Endothelial cell of umbilical vein (primary cell): ENCODE measurements around the gene EXD3. TPM values are rescaled to one million over a fixed set of nuclear protein-coding genes. Genes with fewer than 3 reads are reported as not detected.
A peak's percentile ranks its signal among the peaks of the same experiment; 100 is the strongest.
"Not testable (repeated sequence)": the region's sequence is repeated elsewhere in the genome, so short reads cannot be mapped to it uniquely, and the experiment has no call there.

Experiments used
- BruUV-seq: library from RNA; stranded (reverse); fragments of 400-500 nt; replicated peaks from 2 replicates; lab custom pipeline; 2021; lab: Mats Ljungman, UMichigan
- CTCF ChIA-PET: fragments of 300-600, 350-600 bp; sonication (Branson Sonifier 250); formaldehyde crosslinking; loops from one replicate; lab custom pipeline; 2021; ENCODE audit warnings: antibody characterized with exemption, inconsistent platforms; lab: Charles Lee
- POLR2A ChIA-PET: fragments of 300-600, 350-600 bp; sonication (Branson Sonifier 250); formaldehyde crosslinking; loops from one replicate; lab custom pipeline; 2021; ENCODE audit warnings: antibody characterized with exemption, inconsistent platforms; lab: Charles Lee
- DNase-seq: peaks from one replicate; pipeline ENCODE4 v3.0.0-alpha.2; 2011; ENCODE audit warnings: low read depth, low spot score
- FAIRE-seq: peaks from 2 replicates; lab custom pipeline; 2011; peaks lifted over from hg19 to GRCh38; lab: Jason Lieb, UNC
- H2AFZ ChIP-seq: 2 replicates; pipeline ENCODE4 v1.6.0; 2012; ENCODE audit warnings: low read depth, low read length, control low read depth, inconsistent platforms
- H3K27ac ChIP-seq: 2 replicates; pipeline ENCODE4 v1.5.1; 2011; ENCODE audit warnings: low read depth, mild to moderate bottlenecking, control low read depth, low read length, moderate library complexity; ENCODE audit not compliant: insufficient read depth
- H3K27me3 ChIP-seq, 2 experiments: 2 replicates each; pipeline versions ENCODE4 v1.6.0 to v1.6.1; 2011; ENCODE audit warnings: low read length in 2 of 2, mixed read lengths in 1 of 2; ENCODE audit not compliant: control insufficient read depth in 2 of 2, insufficient read depth in 2 of 2
- H3K36me3 ChIP-seq, 2 experiments: 2 replicates in 1 of 2; 3 replicates in 1 of 2; pipeline ENCODE4 v1.5.1; 2011; ENCODE audit warnings: low read length in 2 of 2, mild to moderate bottlenecking in 1 of 2, moderate library complexity in 1 of 2; ENCODE audit not compliant: control insufficient read depth in 2 of 2, insufficient read depth in 2 of 2; ENCODE audit errors: extremely low read depth in 1 of 2
- H3K4me1 ChIP-seq: 3 replicates; pipeline ENCODE4 v1.5.1; 2011; ENCODE audit warnings: mild to moderate bottlenecking, low read length; ENCODE audit not compliant: control insufficient read depth, insufficient read depth; ENCODE audit errors: extremely low read depth
- H3K4me2 ChIP-seq: 2 replicates; pipeline ENCODE4 v1.6.1; 2011; ENCODE audit warnings: low read length, control low read depth, mixed read lengths; ENCODE audit not compliant: insufficient read depth
- H3K4me3 ChIP-seq, 3 experiments: fragments of 200-600 bp in 1 of 3; sonication (generic), shearing (Covaris generic) in 1 of 3; replicated peaks in 1 of 3; 2 replicates each; pipeline ENCODE4 v1.5.1; 2011 to 2016; ENCODE audit warnings: control low read depth in 3 of 3, low read length in 3 of 3, mild to moderate bottlenecking in 2 of 3, inconsistent platforms in 1 of 3, low read depth in 1 of 3, moderate library complexity in 1 of 3; ENCODE audit not compliant: insufficient read depth in 1 of 3
- H3K79me2 ChIP-seq: 2 replicates; pipeline ENCODE4 v1.6.0; 2012; ENCODE audit warnings: low read length, inconsistent platforms; ENCODE audit not compliant: control insufficient read depth, insufficient read depth
- H3K9ac ChIP-seq: replicated peaks from 2 replicates; pipeline ENCODE3; 2011; ENCODE audit warnings: low read length, control low read depth; ENCODE audit not compliant: insufficient read depth; ENCODE audit errors: extremely low read depth
- H3K9me1 ChIP-seq: replicated peaks from 3 replicates; pipeline ENCODE4 v1.6.0; 2011; ENCODE audit warnings: mild to moderate bottlenecking, low read length; ENCODE audit not compliant: control insufficient read depth, insufficient read depth; ENCODE audit errors: extremely low read depth
- H3K9me3 ChIP-seq: replicated peaks from 2 replicates; pipeline ENCODE4 v1.5.1; 2012; ENCODE audit warnings: low read length, inconsistent platforms; ENCODE audit not compliant: control insufficient read depth, insufficient read depth
- H4K20me1 ChIP-seq: replicated peaks from 2 replicates; pipeline ENCODE3; 2011; ENCODE audit warnings: mild to moderate bottlenecking, low read length; ENCODE audit not compliant: control insufficient read depth, insufficient read depth; ENCODE audit errors: extremely low read depth
- EZH2 ChIP-seq: IDR thresholded peaks from 2 replicates; pipeline ENCODE4 v1.6.1; 2012; ENCODE audit warnings: borderline replicate concordance, low read depth, mild to moderate bottlenecking, moderate library complexity, low read length, inconsistent platforms; ENCODE audit not compliant: severe bottlenecking
- FOS ChIP-seq: IDR thresholded peaks from 2 replicates; pipeline ENCODE4 v1.6.1; 2011; ENCODE audit warnings: mild to moderate bottlenecking, low read length, moderate library complexity, borderline replicate concordance; ENCODE audit not compliant: insufficient read depth
- GATA2 ChIP-seq: IDR thresholded peaks from 2 replicates; pipeline ENCODE4 v1.7.0; 2011; ENCODE audit warnings: low read depth, mild to moderate bottlenecking, moderate library complexity, mixed read lengths, low read length; ENCODE audit not compliant: insufficient read length, insufficient read depth
- JUN ChIP-seq: IDR thresholded peaks from 2 replicates; pipeline ENCODE4 v1.6.1; 2011; ENCODE audit warnings: borderline replicate concordance, low read depth; ENCODE audit not compliant: insufficient read length, insufficient read depth
- MYC ChIP-seq: IDR thresholded peaks from one replicate; pipeline ENCODE4 v1.6.1; 2011; ENCODE audit warnings: mild to moderate bottlenecking, low read depth, low read length
- POLR2A ChIP-seq: IDR thresholded peaks from 2 replicates; pipeline ENCODE4 v1.6.1; 2012; ENCODE audit warnings: low read depth, mild to moderate bottlenecking, control low read depth, low read length
- POLR2AphosphoS5 ChIP-seq: IDR thresholded peaks from 2 replicates; pipeline ENCODE4 v1.6.1; 2012; ENCODE audit warnings: low read depth, mild to moderate bottlenecking, control low read depth, low read length, moderate library complexity; ENCODE audit not compliant: insufficient read depth
- dilution Hi-C: fragments of 300-500 bp; cut with MboI; formaldehyde crosslinking; loops from one replicate; pipeline ENCODE4 v1.15.0; 2019; ENCODE audit warnings: low sequenced_read_pairs; ENCODE audit not compliant: extremely low pct_ligation_motif_present
- intact Hi-C: fragments of 100-400 bp; cut with micrococcal nuclease; formaldehyde crosslinking; loops from one replicate; pipeline ENCODE4 v1.10.0; 2022
- polyA plus RNA-seq, 4 experiments: library from polyadenylated mRNA; depleted of rRNA in 3 of 4; stranded (reverse) in 3 of 4; unstranded in 1 of 4; fragments of >200 nt; gene quantifications; 2 replicates each; pipeline versions ENCODE4 v1.2.1 to v1.2.3, GENCODE V29; 2011 to 2012; ENCODE audit warnings: missing spikeins in 1 of 4
- total RNA-seq: library from RNA; stranded (reverse); gene quantifications from 2 replicates; pipeline ENCODE4 v1.2.3, GENCODE V29; 2021
- TF ChIP-seq, protein P1 (sequence below): IDR thresholded peaks from 2 replicates; pipeline ENCODE4 v1.6.1; 2011; ENCODE audit not compliant: insufficient read depth, insufficient read length
- TF ChIP-seq, protein P2 (sequence below), 2 donors: IDR thresholded peaks; 1 replicate in 1 of 2; 2 replicates in 1 of 2; pipeline ENCODE4 v1.5.1; 2011; ENCODE audit warnings: low read length in 2 of 2, mild to moderate bottlenecking in 2 of 2, moderate library complexity in 2 of 2, control low read depth in 1 of 2, inconsistent platforms in 1 of 2, low read depth in 1 of 2; ENCODE audit not compliant: insufficient read depth in 1 of 2; ENCODE audit errors: extremely low read depth in 1 of 2

The EXD3 gene
- total and polyA plus RNA-seq, 2 donors (not counting 3 experiments of a cell fraction or from before 2014, with no cell fraction given): 17.7 to 30.3 TPM

GRCh38 chr9:137410236-137410890 lies 12.6 kb downstream of the EXD3 start:
- H3K27me3 ChIP-seq, H3K36me3 ChIP-seq, dilution Hi-C loops, intact Hi-C loops, H3K9me3 ChIP-seq, H3K4me2 ChIP-seq, FAIRE-seq, POLR2A ChIA-PET, H2AFZ ChIP-seq, BruUV-seq, DNase-seq, H3K9me1 ChIP-seq, H3K9ac ChIP-seq, H4K20me1 ChIP-seq, H3K4me3 ChIP-seq: not testable (repeated sequence)
- CTCF ChIA-PET: interaction anchor here (0.6 to 4.6 kb wide), 5 partner anchors 13 to 174 kb away, joined by 3 to 36 read pairs (median 5); partner anchors contain the start of genes EXD3, NOXA1 and NRARP
- peaks cover 12% of the 10 kb centered on the region for H3K79me2 ChIP-seq
- H3K27ac ChIP-seq: peak overlapping the region; percentile 75
- H3K4me1 ChIP-seq: peaks cover 35% of the 10 kb centered on the region

- Histone ChIP-seq H3K4me1 (peaks cover 35% of the 10 kb centered on the region), H3K4me2 (no peak overlapping the region), H3K9me1 (no peaks in the 10 kb centered on the region), H3K79me2 (peaks cover 12% of the 10 kb centered on the region), H3K27ac (no peak overlapping the region), H3K27me3 (no peaks in the 10 kb centered on the region), H4K20me1 (no peaks in the 10 kb centered on the region), H3K4me3 (no peak overlapping the region), H2AFZ (no peak overlapping the region), H3K9me3 (no peaks in the 10 kb centered on the region), H3K9ac (no peak overlapping the region), H3K36me3 (no peaks in the 10 kb centered on the region)
- intact Hi-C loops (no loop called here), dilution Hi-C loops (no loop called here)
- FAIRE-seq (no peak), DNase-seq (no peak)
- TF ChIP-seq FOS (no peak), EZH2 (no peak), JUN (no peak), MYC (no peak), POLR2AphosphoS5 (no peak), POLR2A (no peak), GATA2 (no peak)
- TF ChIP-seq, protein P1, sequence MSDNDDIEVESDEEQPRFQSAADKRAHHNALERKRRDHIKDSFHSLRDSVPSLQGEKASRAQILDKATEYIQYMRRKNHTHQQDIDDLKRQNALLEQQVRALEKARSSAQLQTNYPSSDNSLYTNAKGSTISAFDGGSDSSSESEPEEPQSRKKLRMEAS: no peak
- TF ChIP-seq, protein P2, sequence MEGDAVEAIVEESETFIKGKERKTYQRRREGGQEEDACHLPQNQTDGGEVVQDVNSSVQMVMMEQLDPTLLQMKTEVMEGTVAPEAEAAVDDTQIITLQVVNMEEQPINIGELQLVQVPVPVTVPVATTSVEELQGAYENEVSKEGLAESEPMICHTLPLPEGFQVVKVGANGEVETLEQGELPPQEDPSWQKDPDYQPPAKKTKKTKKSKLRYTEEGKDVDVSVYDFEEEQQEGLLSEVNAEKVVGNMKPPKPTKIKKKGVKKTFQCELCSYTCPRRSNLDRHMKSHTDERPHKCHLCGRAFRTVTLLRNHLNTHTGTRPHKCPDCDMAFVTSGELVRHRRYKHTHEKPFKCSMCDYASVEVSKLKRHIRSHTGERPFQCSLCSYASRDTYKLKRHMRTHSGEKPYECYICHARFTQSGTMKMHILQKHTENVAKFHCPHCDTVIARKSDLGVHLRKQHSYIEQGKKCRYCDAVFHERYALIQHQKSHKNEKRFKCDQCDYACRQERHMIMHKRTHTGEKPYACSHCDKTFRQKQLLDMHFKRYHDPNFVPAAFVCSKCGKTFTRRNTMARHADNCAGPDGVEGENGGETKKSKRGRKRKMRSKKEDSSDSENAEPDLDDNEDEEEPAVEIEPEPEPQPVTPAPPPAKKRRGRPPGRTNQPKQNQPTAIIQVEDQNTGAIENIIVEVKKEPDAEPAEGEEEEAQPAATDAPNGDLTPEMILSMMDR (IDR thresholded peaks at IDR 0.05; ENCODE audit: extremely low read depth in 1 of 2, insufficient read depth in 1 of 2, low read depth in 1 of 2, low read length in 2 of 2): no peak
- ChIA-PET CTCF (interaction anchor here (0.9 to 4.6 kb wide), 4 partner anchors 13 to 173 kb away, joined by 3 to 36 read pairs (median 6); partner anchors contain the start of genes EXD3, NOXA1 and NRARP), POLR2A (interaction anchor here (1.2 kb wide), 1 partner anchor 107 kb away, joined by 3 read pairs; the partner anchor contains the start of gene NRARP)
- BruUV-seq: no TSS peak
Observed at GRCh38 chr9:137409515-137409914, 13.4 kb downstream of the EXD3 start.
